HCT116 (cell line): ENCODE results near the gene MUC5B.

Source experiments
- ATF3 ChIP-seq: IDR thresholded peaks from 2 replicates; pipeline ENCODE4 v1.6.1; 2012
- CEBPB ChIP-seq: IDR thresholded peaks from 2 replicates; pipeline ENCODE4 v1.6.1; 2012; ENCODE audit warnings: low read depth
- CTCF ChIP-seq, 3 experiments: fragments of 200-600 bp in 1 of 3; sonication (generic) in 1 of 3; IDR thresholded peaks in 2 of 3; conservative IDR thresholded peaks in 1 of 3; 2 replicates each; pipeline ENCODE4 v1.5.1; 2012 to 2017; ENCODE audit warnings: low read depth in 2 of 3, low read length in 2 of 3, antibody characterized with exemption in 1 of 3, borderline replicate concordance in 1 of 3, control low read depth in 1 of 3, mild to moderate bottlenecking in 1 of 3, mixed read lengths in 1 of 3, mixed run types in 1 of 3, moderate library complexity in 1 of 3; ENCODE audit not compliant: insufficient read depth in 1 of 3
- EZH2 ChIP-seq: fragments of 200-600 bp; sonication (generic); IDR thresholded peaks from 2 replicates; pipeline ENCODE4 v1.6.1; 2017; ENCODE audit warnings: antibody characterized with exemption, mixed run types
- EZH2phosphoT487 ChIP-seq: fragments of 200-600 bp; IDR thresholded peaks from 2 replicates; pipeline ENCODE4 v1.6.1; 2018; ENCODE audit warnings: antibody characterized with exemption, borderline replicate concordance
- JUND ChIP-seq: IDR thresholded peaks from 2 replicates; pipeline ENCODE4 v1.6.1; 2012
- MAX ChIP-seq: IDR thresholded peaks from 2 replicates; pipeline ENCODE4 v1.6.1; 2012
- POLR2A ChIP-seq: IDR thresholded peaks from 2 replicates; pipeline ENCODE4 v1.7.0; 2011; ENCODE audit warnings: borderline replicate concordance; ENCODE audit not compliant: insufficient read depth, insufficient read length; ENCODE audit errors: extremely low read depth
- POLR2AphosphoS5 ChIP-seq: IDR thresholded peaks from 2 replicates; pipeline ENCODE4 v1.6.1; 2011; ENCODE audit warnings: mild to moderate bottlenecking, low read depth, low read length, moderate library complexity
- RAD21 ChIP-seq: IDR thresholded peaks from 2 replicates; pipeline ENCODE4 v1.6.1; 2012; ENCODE audit warnings: low read depth, mild to moderate bottlenecking
- REST ChIP-seq: IDR thresholded peaks from 2 replicates; pipeline ENCODE4 v1.6.1; 2012; ENCODE audit warnings: low read depth
- YY1 ChIP-seq: IDR thresholded peaks from 2 replicates; pipeline ENCODE4 v1.6.1; 2011; ENCODE audit warnings: low read length, low read depth, moderate library complexity, mild to moderate bottlenecking; ENCODE audit not compliant: insufficient replicate concordance; ENCODE audit errors: extremely low read depth

- TF ChIP-seq POLR2A (no peak), ATF3 (no peak), POLR2AphosphoS5 (no peak), CTCF (IDR thresholded peaks at IDR 0.05 in 2 of 3, conservative IDR thresholded peaks at IDR 0.05 in 1 of 3; ENCODE audit: borderline replicate concordance in 1 of 3, insufficient read depth in 1 of 3, low read depth in 2 of 3, low read length in 2 of 3) (no peak), MAX (no peak), EZH2 (no peak), RAD21 (no peak), JUND (no peak), EZH2phosphoT487 (no peak), YY1 (no peak), REST (no peak), CEBPB (no peak)
Measured at GRCh38 chr11:1178201-1178885, 44.5 kb upstream of the MUC5B start.
